Muscle layer of duodenum (tissue), 2 donors: ENCODE measurements around the gene IGF2BP2.
"Not testable (repeated sequence)": the region's sequence is repeated elsewhere in the genome, so short reads cannot be mapped to it uniquely, and the experiment has no call there.

Experiments
- H3K27ac ChIP-seq: one replicate; pipeline ENCODE4 v1.7.0; 2013; ENCODE audit warnings: mild to moderate bottlenecking, low read length
- H3K27me3 ChIP-seq: one replicate; pipeline ENCODE4 v1.7.0; 2013; ENCODE audit warnings: low read depth, mild to moderate bottlenecking, control low read depth, low read length
- H3K36me3 ChIP-seq, 2 donors: one replicate each; pipeline ENCODE4 v1.7.0; 2013; ENCODE audit warnings: low read length in 2 of 2, control low read depth in 1 of 2, mild to moderate bottlenecking in 1 of 2; ENCODE audit not compliant: insufficient read depth in 2 of 2, control insufficient read depth in 1 of 2
- H3K4me1 ChIP-seq, 2 donors: one replicate each; pipeline ENCODE4 v1.7.0; 2013; ENCODE audit warnings: low read length in 2 of 2, mild to moderate bottlenecking in 2 of 2, control low read depth in 1 of 2, moderate library complexity in 1 of 2; ENCODE audit not compliant: insufficient read depth in 2 of 2, control insufficient read depth in 1 of 2
- H3K4me3 ChIP-seq, 2 donors: one replicate each; pipeline ENCODE4 v1.7.0; 2013; ENCODE audit warnings: low read length in 2 of 2, low read depth in 1 of 2, mild to moderate bottlenecking in 1 of 2
- H3K9me3 ChIP-seq, 2 donors: one replicate each; pipeline ENCODE4 v1.7.0; 2013; ENCODE audit warnings: low read length in 2 of 2, control low read depth in 1 of 2, mild to moderate bottlenecking in 1 of 2; ENCODE audit not compliant: control insufficient read depth in 1 of 2
- donor health status: healthy.

IGF2BP2 gene

DNA sequence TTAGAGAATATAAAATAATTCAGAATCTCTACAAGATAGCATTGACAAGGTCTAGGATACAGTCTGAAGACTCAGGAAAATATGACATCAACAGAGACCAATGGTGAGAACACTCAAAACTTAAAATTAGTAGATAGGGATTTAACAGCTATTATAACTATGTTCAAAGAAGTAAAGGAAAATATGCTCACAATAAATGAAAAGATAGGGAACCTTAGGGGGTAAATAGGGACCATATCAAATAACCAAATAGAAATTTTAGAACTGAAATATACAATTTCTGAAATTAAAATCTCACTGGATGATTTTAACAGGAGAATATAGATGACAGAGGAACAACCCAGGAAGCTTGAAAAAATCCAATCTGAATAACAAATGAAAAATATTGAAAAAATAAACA, 31.8 kb upstream of the IGF2BP2 start:
- peaks cover 6 to 9% of the 10 kb centered on the region in 2 donors for H3K9me3 ChIP-seq
- H3K36me3 ChIP-seq: no peaks in the 10 kb centered on the region
- no peak overlapping the region for H3K27ac ChIP-seq
- no peaks in the 10 kb centered on the region for H3K4me1 ChIP-seq
- no peak overlapping the region for H3K4me3 ChIP-seq
- H3K27me3 ChIP-seq: no peaks in the 10 kb centered on the region

DNA sequence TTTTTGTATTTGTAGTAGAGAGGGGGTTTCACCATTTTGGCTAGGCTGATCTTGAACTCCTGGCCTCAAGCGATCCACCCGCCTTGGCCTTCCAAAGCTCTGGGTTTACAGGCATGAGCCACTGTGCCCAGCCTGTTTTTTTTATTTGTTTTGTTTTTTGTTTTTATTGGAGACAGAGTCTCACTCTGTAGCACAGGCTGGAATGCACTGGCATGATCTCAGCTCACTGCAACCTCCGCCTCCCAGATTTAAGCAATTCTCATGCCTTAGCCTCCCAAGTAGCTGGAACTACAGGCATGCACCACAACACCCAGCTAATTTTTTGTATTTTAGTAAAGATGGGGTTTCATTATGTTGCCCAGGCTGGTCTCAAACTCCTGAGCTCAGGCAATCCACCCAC, 28.9 kb upstream of the IGF2BP2 start:
- not testable (repeated sequence) for H3K27me3 ChIP-seq, H3K9me3 ChIP-seq, H3K27ac ChIP-seq, H3K36me3 ChIP-seq, H3K4me3 ChIP-seq, H3K4me1 ChIP-seq

DNA sequence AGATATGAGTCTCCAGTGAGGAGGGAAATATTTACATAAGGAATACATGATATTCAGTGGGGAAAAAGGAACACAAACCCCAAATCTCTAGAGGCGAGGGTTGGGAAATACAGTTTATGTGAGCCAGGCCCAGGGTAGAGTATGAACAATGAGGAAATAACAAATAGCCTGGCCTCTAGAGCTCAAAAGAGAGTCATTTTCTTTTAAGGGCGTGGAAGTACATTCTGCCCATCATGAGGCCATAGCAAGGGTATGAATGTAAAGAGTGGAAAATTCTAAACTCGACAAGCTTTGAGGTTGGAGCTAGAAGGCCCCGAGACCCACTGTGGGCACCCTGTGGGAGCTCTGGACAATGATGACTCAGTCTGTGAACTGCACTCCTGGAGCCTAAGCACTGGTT, 27.8 kb upstream of the IGF2BP2 start:
- H3K4me1 ChIP-seq: no peaks in the 10 kb centered on the region
- no peak overlapping the region for H3K27ac ChIP-seq
- no peak overlapping the region for H3K4me3 ChIP-seq
- no peaks in the 10 kb centered on the region for H3K36me3 ChIP-seq
- peaks cover 6 to 9% of the 10 kb centered on the region in 2 donors for H3K9me3 ChIP-seq
- no peaks in the 10 kb centered on the region for H3K27me3 ChIP-seq

DNA sequence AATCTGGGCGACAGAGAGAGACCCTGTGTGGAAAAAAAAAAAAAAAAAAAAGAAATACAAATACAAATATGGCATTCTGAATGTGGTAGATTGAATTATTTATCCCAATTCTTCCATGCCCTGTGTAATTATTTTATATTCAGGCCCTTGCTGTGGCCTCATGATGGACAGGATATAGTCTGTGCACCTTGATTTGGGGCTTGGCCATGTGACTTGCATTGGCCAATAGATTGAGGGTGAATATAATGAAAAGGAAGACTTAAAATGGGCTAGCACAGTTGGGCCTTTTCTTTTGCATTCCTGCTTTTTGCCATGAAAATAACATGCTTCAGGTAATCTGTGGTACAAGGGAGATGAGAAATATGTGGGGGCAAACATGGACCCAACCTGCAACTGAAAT, 27.1 kb upstream of the IGF2BP2 start:
- no peak overlapping the region for H3K27ac ChIP-seq

DNA sequence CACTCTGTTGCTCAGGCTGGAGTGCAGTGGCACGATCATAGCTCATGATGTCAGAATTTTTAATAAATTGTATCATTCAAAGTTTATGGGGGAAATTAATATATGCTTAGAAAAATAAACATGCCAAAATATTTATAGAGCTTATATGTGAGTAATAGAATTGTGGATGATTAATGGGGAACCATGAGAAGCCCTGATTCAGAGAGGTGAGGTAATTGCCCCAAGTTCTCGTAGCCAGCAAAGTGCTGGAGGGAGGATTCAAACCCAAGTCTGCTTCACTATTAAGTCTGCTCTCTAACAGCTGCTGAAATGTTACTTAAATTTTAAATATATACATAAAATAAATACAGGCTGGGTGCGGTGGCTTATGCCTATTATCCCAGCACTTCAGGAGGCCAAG, 26.2 kb upstream of the IGF2BP2 start:
- no peaks in the 10 kb centered on the region for H3K36me3 ChIP-seq
- no peak overlapping the region for H3K4me3 ChIP-seq
- no peaks in the 10 kb centered on the region for H3K27me3 ChIP-seq
- no peak overlapping the region for H3K27ac ChIP-seq
- H3K9me3 ChIP-seq: peaks cover 1 to 2% of the 10 kb centered on the region in 2 donors
- no peaks in the 10 kb centered on the region for H3K4me1 ChIP-seq

More for the DNA sequence above, 27.1 kb upstream of the IGF2BP2 start:
- Histone ChIP-seq H3K4me1 (no peaks in the 10 kb centered on the region), H3K27me3 (no peaks in the 10 kb centered on the region), H3K36me3 (no peaks in the 10 kb centered on the region), H3K9me3 (peaks cover 6 to 9% of the 10 kb centered on the region in 2 donors), H3K4me3 (no peak overlapping the region)

DNA sequence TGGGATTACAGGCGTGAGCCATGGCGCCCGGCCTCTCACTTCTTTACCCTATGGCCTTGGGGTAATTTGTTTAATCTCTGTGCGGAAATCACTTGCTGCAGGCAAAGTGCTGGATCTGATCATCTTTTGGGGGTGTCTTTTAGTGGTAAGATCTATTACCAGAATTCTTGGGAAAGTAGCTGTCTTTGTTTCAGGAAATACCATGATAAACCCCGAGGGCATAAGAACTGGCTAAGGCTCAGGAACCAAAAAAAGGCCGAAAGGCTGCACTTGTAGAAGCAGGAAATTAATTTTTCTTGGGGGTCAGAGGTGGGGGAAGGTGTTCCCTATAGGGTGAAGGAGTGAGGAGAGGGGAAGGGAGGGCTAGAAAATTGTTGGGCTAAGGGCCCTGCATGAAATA, 22.7 kb upstream of the IGF2BP2 start:
- Histone ChIP-seq H3K27ac (no peak overlapping the region), H3K4me1 (no peaks in the 10 kb centered on the region), H3K36me3 (no peaks in the 10 kb centered on the region), H3K27me3 (no peaks in the 10 kb centered on the region), H3K9me3 (no peaks in the 10 kb centered on the region), H3K4me3 (no peak overlapping the region)

DNA sequence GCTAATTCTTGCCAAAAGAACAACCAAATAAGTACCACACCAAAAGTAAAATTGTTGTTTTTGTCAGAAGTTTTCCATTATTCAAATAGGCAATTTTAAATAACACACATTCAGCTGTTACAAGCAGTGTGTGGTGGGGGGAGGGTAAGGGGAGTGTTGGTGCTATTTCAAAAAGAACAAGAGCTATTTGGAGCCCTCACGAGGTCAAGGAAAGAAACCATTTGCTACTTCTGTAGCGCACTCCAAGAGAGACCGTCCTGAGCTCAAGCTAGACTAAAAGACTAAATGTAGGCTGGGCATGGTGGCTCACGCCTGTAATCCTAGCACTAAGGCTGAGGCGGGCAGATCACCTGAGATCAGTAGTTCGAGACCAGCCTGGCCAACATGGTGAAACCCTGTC, 21.2 kb upstream of the IGF2BP2 start:
- no peak overlapping the region for H3K4me3 ChIP-seq
- no peaks in the 10 kb centered on the region for H3K9me3 ChIP-seq
- H3K36me3 ChIP-seq: no peaks in the 10 kb centered on the region
- H3K27ac ChIP-seq: no peak overlapping the region
- H3K4me1 ChIP-seq: no peaks in the 10 kb centered on the region
- H3K27me3 ChIP-seq: no peaks in the 10 kb centered on the region

DNA sequence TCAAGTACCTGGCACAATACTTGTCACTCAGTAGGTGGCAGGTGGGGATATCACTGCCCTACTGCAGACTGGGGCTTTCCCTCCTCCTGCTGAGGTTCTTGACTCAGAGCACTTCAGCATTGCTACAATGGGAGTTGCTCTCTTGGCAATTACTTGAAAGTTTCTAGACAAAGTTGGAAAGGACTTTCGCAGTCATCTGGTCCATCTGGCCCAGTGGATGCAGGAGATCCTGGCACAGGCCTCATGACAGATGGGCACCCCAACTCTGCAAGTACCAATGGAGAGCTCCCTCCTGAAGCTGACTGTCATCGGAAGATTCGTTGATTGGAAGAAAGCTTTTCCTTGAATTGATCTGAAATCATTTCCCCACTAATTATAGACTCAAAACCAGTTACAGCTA, 19.2 kb upstream of the IGF2BP2 start:
- no peak overlapping the region for H3K4me3 ChIP-seq
- no peaks in the 10 kb centered on the region for H3K36me3 ChIP-seq
- H3K27ac ChIP-seq: no peak overlapping the region
- H3K27me3 ChIP-seq: no peaks in the 10 kb centered on the region
- H3K9me3 ChIP-seq: no peaks in the 10 kb centered on the region
- H3K4me1 ChIP-seq: no peaks in the 10 kb centered on the region

DNA sequence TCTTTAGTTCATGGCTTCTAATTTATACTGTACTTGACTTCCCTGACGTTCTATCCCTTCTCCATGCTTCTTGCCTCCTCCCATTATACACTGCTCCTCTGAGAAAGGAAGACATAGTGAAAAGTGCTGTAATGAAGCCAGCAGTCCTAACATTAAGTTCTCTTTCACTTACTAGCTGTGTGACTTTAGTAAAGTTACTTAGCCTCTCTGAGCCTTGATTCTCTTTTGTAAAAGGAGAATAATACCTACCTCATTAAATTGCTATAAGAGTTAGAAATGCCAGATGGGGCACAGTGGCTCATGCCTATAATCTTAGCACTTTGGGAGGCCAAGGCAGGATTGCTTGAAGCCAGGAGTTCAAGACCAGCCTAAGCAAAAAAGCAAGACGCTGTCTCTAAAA, 18.8 kb upstream of the IGF2BP2 start:
- no peaks in the 10 kb centered on the region for H3K9me3 ChIP-seq
- no peak overlapping the region for H3K27ac ChIP-seq
- H3K4me1 ChIP-seq: no peaks in the 10 kb centered on the region
- H3K27me3 ChIP-seq: no peaks in the 10 kb centered on the region
- no peak overlapping the region for H3K4me3 ChIP-seq
- no peaks in the 10 kb centered on the region for H3K36me3 ChIP-seq

DNA sequence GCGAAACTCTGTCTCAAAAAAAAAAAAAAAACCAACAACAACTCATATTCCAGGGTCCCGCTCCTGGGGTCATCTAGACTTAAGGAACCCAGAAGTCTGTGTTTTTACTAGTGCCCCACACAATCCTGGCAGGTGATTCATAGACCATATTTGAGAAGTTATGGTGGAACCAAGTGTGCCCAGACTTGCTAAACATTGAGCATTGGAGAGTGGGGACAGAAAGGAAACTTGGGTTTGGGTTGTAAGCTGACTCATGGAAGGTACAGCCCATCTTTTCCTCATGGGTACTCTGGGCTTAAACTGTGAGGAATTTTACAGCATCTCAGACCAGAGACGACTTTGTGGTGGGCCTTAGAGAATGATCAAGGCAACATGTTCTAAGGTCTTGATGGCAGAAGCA, 18.3 kb upstream of the IGF2BP2 start:
- no peak overlapping the region for H3K4me3 ChIP-seq
- no peak overlapping the region for H3K27ac ChIP-seq
- H3K27me3 ChIP-seq: no peaks in the 10 kb centered on the region
- no peaks in the 10 kb centered on the region for H3K9me3 ChIP-seq
- no peaks in the 10 kb centered on the region for H3K4me1 ChIP-seq
- H3K36me3 ChIP-seq: no peaks in the 10 kb centered on the region

DNA sequence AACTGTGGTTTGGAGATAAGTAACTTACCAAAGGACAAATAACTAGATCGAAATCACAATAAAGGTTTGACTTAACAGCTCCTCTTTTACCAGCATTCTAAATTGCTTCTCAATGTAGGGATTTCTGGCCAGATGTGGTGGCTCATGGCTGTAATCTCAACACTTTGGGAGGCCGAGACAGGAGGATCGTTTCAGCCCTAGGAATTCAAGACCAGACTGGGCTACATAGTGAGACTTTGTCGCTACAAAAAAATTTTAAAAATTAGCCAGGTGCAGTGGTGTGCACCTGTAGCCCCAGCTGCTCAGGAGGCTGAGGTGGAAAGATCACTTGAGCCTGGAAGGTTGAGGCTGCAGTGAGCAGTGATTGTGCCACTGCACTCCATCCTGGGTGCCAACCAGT, 17.4 kb upstream of the IGF2BP2 start:
- Histone ChIP-seq H3K4me3 (no peak overlapping the region), H3K36me3 (no peaks in the 10 kb centered on the region), H3K9me3 (no peaks in the 10 kb centered on the region), H3K27me3 (no peaks in the 10 kb centered on the region), H3K4me1 (no peaks in the 10 kb centered on the region), H3K27ac (no peak overlapping the region)

DNA sequence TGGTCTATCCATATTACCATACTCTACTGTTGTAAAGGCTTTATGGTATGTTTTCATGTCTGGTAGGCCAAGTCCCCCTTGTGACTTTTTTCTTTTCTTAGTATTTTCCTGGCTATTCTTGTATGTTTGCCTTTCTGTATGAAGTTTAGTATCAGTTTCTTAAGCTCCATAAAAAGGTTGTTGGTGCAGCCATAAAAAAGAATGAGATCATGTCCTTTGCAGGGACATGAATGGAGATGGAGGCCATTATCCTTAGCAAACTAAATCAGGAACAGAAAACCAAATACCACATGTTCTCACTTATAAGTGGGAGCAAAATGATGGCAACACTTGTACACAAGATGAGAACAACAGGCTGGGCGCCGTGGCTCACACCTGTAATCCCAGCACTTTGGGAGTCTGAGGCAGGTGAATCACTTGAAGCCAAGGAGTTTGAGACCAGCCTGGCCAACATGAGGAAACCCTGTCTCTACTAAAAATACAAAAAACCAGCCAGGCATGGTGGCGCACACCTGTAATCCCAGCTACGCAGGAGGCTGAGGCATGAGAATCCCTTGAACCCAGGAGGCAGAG, 13.7 kb upstream of the IGF2BP2 start:
- not testable (repeated sequence) for H3K27ac ChIP-seq, H3K27me3 ChIP-seq, H3K4me1 ChIP-seq, H3K9me3 ChIP-seq, H3K36me3 ChIP-seq, H3K4me3 ChIP-seq
